GM19035 (cell line): ENCODE results near the gene FKBP8.
"Not testable (repeated sequence)": the region's sequence is repeated elsewhere in the genome, so short reads cannot be mapped to it uniquely, and the experiment has no call there.

Experiments used
- ATAC-seq: cut with Tn5 transposase; IDR thresholded peaks from one replicate; pipeline ENCODE4 v1.9.1; 2021; ENCODE audit not compliant: unreplicated experiment

FKBP8 gene

GRCh38 chr19:18559685-18560084 is 16.3 kb upstream of the FKBP8 start:
- no peak for ATAC-seq

- ATAC-seq, result no peak
Measured at GRCh38 chr19:18558604-18559003, 15.2 kb upstream of the FKBP8 start.

DNA sequence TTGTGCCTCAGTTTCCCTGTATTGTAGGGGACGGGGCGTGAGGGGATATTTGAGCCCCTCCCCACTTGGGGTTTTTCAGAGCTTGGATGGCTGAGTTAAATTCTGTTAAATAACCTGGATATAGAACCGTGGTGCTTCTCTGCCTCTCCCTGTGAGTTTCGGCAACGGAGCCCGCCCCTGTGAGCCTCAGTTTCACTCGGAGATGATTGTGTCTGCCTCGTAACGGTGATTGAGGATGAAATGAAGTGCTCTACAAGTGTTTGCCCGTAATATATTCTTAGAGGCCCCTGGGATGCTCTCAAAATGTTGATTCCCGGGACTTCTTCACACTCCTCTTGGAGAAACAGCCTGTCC is 14.8 kb upstream of the FKBP8 start:
- no peak for ATAC-seq

DNA sequence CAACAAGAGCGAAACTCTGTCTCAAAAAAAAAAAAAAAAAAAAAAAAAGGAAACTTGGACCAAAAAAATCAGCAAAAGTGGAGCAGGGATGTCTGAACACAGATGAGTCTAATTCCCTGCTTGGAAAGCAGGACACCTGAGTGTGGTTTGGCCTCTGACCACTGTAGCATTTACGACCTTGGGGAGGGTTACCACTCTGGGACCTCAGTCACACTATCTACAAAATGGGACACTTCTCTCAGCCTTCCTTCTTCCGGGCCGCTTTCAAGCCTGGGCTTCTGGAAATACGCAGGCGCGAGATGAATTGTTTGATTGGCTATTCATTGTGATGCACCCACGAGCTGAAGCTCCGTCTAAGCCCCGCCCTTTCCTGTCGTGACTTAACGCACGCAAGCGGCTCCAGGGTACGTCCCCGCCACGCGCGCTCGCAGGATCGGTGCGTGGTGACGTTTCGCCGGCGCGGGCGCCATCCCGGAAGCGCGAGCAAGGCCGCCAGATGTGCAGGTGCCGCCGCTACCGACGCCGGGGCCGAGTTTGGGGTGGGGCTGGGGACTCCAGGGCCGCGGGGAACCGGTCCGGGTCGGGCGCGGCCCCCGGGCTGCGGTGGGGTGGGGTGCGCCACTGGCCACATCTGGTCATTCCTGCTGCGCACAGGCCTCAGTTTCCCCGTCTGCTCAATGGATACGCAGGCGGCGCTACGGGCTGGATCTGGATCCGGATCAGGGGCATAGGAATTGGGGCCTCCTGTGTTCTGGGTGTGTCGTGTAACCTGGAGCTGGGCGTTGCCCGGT is 14.2 kb upstream of the FKBP8 start, which contains the start of gene KXD1:
KXD1 (plus strand) TSS at position 460 of the 791 bp plus-strand sequence. CDS start 4,187 bp downstream, outside the sequence.
- ATAC-seq, result peak; percentile 94

- ATAC-seq, result no peak
Measured at GRCh38 chr19:18551631-18552030, 8.3 kb upstream of the FKBP8 start.

GRCh38 chr19:18543814-18544475 is 572 bp upstream of the FKBP8 start:
- ATAC-seq, result peak; percentile 56

DNA sequence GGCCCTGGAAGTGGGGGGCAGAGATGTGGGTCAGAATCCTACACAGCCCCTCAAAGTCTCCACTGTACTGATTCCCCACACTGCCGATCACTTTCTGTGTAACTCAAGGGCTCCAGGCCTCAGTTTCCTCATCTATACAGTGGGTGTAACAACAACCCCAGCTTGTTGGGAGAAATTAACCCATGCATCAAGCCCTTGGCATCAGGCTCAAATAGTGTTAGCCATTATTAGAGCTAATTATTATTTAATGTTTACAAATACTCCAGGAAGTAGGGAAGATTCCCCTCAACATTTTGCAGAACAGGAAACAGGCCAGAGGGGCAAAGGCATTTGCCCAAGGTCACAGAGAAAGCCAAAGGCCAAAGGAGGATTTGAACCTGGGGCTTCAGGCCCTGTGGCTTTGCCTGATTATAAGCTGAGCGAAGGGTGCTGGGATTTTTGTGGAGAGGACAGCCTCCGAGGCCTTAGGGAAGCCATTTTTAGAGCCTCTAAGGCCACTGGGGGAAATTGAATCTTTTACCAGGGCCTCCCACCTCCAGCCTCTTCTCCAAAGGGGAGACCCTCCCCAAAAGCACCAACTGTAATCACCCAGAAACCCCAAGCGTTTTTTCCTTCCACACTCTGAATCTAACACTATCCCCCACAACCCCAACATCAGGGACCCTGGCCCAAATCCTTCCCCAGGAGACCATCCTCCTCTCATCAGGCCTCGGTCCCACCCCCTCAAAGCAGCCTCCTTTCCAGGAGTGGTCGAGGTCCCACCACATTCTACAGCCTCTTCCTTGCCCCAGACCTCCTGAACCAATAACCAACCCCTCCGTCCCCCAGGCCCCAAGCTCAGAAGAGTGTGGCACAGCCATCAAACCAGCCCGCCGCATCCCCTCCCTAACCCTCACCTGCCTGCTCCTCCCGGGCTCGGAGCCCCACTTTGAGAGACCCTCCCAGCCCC is 1.1 kb downstream of the FKBP8 start:
- ATAC-seq, result no peak

GRCh38 chr19:18541258-18541991 is 1.9 kb downstream of the FKBP8 start:
- ATAC-seq, result no peak

- ATAC-seq, result not testable (repeated sequence)
Measured at GRCh38 chr19:18540200-18540599, 3.2 kb downstream of the FKBP8 start.

- ATAC-seq, result no peak
Measured at GRCh38 chr19:18539372-18539771, 4.0 kb downstream of the FKBP8 start.

DNA sequence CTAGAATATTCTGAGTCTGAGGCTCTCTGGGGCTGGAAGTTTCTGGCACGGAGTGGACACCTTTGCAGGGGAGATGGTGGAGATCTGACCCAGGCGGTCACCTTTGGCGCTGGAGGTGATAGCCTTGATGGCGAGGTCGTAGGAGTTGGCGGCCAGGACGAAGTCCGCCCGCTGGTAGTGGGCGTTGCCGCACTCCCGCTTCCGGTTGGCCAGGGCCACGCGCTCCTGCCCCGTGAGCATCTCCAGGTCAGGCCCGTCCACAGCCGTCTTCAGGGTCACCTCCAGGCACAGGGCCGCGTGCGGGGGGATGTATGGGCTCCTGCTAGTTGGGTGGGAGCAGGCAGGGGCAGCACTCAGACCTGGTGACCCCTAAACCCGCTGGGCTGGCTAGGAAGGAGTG is 5.3 kb downstream of the FKBP8 start:
- no peak for ATAC-seq

DNA sequence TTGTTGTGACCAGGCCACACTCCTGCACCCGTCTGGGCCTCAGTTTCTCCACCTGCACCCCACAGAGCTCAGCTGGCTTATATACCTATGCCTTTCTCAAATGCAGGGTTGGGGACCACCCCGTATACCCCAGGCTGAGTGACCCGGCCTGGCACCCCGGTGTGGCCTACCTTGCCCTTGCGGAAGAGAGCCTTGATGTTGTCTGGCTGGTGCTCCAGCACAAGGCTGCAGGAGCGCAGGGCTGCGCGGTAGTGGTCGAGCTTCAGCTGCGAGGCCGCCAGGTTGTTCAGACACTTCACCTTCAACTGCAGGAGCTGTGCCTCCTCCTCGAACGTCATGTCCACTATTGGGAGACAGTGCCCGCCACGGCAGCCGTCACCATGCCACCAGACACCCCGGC is 5.9 kb downstream of the FKBP8 start:
- no peak for ATAC-seq

DNA sequence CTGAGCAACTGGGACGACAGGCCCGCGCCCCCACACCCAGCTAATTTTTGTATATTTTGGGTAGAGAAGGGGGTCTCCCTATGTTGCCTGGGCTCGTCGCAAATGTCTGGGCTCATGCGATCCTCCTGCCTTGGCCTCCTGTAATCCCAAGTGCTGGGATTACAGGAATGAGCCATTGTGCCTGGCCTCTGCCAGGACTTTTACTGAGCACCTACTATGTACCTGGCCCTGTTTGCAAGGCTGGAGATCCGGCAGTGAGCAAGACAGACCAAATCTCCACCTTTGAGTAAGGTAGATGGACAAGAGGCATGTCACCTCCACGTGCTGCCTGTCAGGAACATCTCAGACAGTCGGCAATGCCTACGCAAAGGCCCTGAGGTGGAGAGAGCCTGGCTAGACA is 6.9 kb downstream of the FKBP8 start:
- no peak for ATAC-seq

- ATAC-seq, result no peak
Measured at GRCh38 chr19:18533058-18533457, 10.3 kb downstream of the FKBP8 start.

DNA sequence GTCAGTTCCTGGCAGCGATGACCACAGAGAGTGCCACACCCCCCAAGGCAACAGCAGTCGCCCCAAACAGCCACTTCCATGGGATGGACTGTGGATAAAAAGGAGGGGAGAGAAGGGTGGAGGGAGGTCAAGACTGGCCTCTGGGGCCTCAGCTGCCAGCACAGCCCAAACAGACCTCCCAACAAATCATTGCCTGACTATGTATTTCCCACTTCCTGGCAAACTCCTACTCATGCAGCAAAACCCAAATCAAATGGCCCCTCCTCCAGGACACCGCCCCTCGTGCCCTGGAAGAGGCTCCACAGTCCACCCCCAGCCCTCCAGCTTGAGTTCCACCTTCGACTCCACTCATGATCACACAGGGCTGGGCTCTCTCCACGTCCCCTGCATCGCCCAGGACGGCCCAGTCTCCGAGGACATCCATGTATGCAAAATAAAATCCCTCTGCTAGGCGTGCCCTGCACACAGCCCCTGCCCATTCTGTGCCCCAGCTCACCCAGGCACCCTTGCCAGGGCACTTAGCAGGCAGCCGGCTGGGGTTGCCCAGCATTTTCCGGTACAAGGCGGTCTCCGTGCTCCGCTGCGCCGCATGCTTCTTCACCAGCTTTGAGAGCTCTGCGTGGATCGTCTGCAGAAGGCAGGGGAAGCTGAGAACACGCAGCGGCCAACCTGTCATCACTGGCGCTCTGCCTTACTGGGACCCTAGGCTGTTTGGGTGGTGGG is 11.0 kb downstream of the FKBP8 start:
- no peak for ATAC-seq

- ATAC-seq, result no peak
Measured at GRCh38 chr19:18531485-18531884, 11.9 kb downstream of the FKBP8 start.

- ATAC-seq, result no peak
Measured at GRCh38 chr19:18529782-18530181, 13.6 kb downstream of the FKBP8 start.

DNA sequence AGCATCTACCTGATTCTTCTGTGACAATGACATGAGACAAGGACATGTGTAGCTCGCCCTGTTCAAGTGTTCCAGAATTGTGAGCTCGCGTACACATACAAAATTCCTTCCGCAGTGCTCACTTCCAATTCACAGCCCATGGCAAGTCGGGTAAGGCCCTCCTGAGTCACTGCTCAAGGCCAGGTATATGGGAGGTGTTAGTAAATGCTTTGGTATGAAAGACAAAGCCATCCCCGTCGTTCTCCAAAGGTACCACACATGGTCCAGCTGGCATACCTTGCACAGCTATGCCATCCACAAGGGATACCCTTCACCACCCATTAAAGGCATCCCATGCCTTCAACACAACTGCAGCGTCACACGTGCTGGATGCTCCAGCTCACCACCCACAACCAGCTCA is 17.1 kb downstream of the FKBP8 start:
- ATAC-seq, result no peak

GRCh38 chr19:18523841-18524240 is 19.5 kb downstream of the FKBP8 start:
- no peak for ATAC-seq

DNA sequence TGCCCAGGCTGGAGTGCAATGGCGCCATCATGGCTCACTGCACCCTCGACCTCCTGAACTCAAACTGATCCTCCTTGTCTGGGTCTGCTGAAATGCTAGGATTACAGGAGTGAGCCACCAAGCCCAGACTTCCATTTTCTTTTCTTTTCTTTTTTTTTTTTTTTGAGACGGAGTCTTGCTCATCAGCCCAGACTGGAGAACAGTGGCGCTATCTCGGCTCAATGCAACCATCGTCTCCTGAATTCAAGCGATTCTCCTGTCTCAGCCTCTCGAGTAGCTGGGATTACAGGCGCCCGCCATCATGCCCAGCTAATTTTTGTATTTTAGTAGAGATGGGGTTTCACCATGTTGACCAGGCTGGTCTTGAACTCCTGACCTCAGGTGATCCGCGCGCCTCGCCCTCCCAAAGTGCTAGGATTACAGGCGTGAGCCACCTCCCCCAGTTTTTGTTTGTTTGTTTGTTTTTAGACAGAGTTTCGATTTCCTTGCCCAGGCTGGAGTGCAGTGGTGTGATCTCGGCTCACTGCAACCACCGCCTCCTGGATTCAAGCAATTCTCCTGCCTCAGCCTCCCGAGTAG is 20.4 kb downstream of the FKBP8 start:
- not testable (repeated sequence) for ATAC-seq
